HK-2 (cell line): ENCODE measurements around the gene SLC26A11.
"Not testable (repeated sequence)": the region's sequence is repeated elsewhere in the genome, so short reads cannot be mapped to it uniquely, and the experiment has no call there.

Experiments used
- DNase-seq: peaks from one replicate; pipeline ENCODE4 v3.0.0-alpha.2; 2018; ENCODE audit not compliant: unreplicated experiment

Gene SLC26A11

DNA sequence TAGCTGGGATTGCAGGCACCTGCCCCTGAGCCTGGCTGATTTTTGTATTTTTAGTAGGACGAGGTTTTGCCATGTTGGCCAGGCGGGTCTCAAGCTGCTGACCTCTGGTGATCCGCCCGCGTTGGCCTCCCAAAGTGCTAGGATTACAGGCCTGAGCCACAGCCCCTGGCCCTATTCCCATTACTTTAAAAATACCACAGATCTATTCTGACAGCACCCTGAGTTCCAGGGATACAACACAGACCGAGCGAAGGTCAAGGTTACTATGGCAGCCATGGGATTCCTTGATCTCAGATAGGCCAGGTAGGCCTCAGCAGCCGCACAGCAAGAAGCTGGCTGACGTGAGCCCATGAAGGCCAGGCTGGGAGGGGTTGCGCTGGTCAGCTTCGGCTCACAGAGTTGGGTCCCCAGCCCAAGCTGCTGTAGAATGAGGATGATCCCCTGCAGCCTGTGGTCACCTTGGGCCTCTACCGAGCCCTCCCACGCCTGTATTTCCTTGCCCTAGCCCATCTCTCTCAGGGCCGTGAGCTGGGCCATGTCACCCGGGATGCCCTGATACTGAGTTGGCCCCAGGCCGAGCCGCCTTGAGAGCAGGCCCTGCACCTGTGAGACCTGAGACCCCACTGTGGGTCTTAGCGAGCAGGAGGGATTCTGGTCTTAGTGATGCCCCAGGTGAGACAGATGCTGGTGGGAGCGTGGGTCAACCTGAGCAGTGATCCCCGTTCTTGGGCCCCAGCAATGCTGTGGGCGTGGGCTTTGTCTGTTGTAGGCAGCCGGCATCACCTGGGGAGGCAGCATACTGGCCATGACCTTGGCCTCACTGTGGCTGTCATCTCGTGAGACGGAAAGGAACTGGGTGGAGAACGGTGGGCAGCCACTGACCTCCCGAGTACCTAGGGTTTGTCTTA, 23.6 kb downstream of the SLC26A11 start:
- no peak for DNase-seq

DNA sequence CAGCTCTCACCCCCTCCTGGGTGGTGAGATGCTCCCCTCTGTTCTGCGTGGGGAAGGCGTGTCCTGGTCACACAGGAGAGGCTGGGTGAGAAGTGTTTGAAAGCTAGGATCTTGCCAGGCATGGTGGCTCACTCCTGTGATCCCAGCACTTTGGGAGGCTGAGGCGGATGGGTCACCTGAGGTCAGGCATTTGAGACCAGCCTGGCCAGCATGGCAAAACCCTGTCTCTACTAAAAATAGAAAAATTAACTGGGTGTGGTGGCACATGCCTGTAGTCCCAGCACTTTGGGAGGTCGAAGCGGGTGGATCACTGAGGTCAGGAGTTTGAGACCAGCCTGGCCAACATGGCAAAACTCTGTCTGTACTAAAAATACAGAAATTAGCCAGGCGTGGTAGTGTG, 24.2 kb downstream of the SLC26A11 start:
- not testable (repeated sequence) for DNase-seq

DNA sequence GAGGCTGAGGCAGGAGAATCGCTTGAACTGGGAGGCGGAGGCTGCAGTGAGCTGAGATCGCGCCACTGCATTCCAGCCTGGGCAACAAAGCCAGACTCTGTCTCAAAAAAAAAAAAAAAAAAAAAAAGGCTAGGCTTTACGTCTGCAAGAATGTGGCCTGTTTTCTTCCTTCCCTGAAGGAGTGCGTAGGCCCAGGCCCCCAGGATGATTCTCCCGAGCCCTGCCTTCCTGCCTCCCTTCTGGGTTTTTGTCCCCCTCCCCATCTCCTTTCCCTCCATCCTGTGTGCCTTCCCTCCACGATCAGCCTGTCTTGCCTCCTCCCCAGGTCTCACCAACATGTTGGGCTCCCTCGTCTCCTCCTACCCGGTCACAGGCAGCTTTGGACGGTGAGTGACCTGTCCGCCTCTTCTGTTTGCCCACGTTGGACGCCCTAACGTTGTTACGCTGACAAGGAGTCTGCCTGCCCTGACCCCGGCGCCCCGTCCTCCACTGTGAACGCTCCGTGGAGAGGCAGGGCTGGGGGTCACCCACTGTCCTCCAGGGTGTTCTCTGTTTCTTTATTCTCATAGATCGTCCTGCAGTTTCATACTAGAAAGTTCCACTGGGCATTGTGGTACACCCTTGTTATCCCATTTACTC, 24.8 kb downstream of the SLC26A11 start:
- no peak for DNase-seq

DNA sequence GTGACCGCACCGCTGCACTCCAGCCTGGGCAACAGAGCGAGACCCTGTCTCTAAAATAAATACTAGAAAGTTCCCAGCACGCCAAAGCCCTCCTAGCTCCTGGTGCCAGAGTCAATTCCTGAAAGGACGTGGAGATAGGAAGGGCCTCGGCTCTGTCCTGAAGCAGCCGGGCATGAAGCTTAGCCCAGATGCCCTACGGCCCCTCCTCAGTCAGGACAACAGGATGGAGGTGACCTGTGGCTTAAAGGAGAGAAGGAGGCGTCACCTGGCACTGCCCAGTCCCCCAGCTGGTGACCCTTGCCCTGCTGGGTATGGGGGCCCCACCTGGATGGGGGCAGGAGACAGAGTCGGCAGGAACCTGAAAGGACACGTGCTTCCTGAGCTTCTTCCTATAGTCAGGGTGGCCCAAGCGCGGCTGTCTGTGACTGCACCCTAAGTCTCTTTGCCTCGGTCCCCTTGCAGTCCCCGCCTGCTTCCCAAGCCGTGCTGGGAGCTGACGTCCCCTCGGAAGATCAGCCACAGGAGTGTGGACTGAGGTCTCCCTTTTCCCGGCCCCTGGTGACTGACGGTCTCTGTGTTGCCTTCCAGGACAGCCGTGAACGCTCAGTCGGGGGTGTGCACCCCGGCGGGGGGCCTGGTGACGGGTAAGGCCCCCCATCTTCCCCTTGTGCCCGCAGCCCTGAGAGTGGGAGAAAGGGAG, 25.5 kb downstream of the SLC26A11 start:
- no peak for DNase-seq

DNA sequence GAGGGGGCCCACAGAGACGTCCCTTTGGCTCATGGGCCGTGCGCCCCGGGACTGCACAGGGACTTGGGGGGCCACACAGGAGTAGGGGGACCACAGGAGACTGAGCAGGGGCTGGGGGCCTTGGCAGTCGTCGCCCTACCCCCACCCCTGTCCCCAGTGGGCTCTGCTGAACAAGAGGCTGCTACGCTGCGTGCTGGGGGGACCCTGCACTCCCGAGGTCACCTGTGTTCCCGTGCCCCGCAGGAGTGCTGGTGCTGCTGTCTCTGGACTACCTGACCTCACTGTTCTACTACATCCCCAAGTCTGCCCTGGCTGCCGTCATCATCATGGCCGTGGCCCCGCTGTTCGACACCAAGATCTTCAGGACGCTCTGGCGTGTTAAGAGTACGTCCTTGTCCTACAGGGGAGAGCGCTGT, 26.0 kb downstream of the SLC26A11 start:
- DNase-seq: no peak

DNA sequence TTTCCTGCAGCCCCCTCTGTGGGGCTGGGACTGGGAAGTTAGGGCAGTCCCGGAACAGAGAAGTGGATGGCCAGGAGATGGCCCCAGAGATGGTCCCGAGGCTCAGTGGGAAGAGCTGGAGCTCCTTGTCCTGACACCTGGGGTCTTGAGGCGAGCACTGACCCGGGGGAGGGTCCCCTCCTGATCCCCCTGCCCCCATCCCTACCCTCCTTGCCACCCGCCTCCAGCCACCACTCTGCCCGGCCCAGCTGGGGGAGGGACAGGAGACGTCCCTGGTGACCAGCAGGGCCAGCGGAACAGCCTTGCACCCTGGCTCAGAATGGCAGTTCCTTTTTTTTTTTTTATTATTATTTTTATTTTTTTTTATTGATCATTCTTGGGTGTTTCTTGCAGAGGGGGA, 26.5 kb downstream of the SLC26A11 start:
- no peak for DNase-seq

DNA sequence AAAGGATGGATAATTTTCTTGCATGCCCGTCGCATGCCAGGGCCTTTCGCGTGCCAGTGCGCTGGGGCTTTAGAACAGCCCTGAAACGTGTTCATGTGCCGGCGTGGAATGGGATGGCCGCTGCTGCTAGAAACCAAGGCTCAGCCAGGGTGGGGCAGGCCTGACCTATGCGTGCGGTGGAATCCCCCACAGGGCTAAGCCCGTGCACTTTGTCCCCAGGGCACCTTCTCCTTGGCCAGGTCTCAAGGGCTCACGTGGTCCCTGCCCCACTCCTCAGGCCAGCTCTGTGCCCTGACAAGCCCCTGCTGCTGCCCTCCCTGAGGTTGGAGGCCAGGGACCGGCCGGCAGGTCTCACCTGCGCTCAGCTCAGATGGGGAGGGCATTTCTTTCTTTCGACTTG, 27.3 kb downstream of the SLC26A11 start:
- DNase-seq: no peak

DNA sequence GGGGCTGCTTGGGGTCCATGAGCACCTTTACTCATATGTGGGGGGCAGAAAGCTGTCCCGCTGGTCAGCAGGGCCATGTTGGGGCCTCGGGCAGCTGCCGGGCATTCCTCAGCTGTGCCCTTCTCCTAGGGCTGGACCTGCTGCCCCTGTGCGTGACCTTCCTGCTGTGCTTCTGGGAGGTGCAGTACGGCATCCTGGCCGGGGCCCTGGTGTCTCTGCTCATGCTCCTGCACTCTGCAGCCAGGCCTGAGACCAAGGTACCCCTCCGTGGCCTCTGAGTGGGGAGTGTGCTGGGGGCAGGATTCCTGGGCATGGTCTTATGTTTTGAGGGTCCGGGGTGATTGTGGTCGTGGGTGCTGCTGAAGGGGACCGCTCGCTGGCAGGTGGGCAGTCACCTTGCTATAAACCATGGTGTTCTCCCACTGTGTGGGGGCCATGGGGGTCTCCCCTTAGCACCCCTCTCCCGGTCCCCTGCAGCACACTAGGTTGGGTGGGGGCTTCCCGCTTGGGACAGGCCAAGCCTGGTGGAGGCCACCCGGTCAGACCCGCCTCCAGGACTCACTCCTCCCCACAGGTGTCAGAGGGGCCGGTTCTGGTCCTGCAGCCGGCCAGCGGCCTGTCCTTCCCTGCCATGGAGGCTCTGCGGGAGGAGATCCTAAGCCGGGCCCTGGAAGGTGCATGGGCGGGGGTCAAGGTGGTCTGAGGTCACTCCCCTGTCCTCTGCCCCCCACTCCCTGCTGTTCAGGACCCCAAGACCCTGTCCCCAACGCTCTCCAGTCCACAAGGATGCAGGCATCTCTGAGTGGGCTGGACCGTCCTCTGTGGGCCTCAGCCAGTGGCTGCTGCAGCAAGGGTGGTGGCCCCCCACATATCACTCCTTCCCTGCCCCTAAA, 28.0 kb downstream of the SLC26A11 start:
- no peak for DNase-seq

DNA sequence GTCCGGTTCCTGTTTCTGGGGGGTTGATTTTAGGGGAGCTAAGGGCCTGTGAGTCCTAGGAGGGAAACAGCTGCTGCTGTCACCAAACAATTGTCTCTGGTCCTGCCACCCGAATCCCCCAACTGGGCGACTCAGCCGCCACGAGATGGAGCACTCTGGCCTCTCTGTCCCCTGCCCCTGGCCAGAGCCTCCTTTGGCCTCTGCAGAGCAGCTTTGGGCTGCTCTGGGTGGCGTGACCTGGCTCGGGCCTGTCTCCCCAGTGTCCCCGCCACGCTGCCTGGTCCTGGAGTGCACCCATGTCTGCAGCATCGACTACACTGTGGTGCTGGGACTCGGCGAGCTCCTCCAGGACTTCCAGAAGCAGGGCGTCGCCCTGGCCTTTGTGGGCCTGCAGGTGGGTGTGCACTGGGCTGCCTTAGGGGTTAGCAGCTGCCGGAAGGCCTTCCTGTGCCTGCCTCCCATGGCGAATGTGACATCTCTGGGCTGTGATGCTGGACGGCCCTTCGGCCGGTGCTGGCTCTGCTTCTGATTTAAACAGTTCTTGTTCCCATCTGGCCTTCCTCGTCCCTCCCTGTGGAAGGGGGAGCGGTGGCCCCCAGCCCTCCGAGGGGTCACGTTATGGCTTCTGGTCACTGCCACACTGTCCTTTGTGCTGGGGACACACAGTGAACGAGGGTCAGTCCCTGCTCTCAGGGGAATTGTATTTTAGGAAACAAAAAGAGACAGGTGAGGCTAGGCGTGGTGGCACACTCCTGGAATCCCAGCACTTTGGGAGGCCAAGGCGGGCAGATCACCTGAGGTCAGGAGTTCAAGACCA, 28.9 kb downstream of the SLC26A11 start:
- no peak for DNase-seq

DNA sequence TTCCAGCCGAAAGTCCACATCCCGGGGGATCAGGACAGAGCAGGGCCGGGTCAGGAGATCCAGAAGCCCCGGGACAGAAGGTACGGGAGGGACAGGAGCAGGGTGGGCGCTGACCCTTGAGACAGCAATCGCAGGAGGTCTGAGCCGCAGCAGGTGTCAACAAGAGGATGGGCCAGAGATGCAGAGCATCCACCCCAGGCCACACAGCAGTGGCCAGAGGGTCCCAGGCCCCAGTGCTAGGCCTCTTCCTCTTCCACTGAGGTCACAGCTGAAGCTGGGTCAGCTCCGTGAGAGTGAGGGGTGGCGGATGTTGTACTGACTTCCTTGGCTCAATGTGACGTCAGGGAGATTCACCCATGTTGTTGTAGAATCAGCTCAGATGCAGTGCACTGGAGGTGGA, 31.7 kb downstream of the SLC26A11 start:
- DNase-seq: no peak

DNA sequence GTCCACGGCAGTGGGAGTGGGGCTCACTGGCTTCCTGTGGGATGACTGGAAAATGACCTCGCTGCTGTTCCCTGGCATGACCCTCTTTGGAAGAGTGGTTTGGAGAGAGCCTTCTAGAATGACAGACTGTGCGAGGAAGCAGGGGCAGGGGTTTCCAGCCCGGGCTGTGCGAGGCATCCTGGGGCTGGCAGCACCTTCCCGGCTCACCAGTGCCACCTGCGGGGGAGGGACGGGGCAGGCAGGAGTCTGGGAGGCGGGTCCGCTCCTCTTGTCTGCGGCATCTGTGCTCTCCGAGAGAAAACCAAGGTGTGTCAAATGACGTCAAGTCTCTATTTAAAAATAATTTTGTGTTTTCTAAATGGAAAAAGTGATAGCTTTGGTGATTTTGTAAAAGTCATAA, 32.6 kb downstream of the SLC26A11 start:
- peak; percentile 44 for DNase-seq

DNA sequence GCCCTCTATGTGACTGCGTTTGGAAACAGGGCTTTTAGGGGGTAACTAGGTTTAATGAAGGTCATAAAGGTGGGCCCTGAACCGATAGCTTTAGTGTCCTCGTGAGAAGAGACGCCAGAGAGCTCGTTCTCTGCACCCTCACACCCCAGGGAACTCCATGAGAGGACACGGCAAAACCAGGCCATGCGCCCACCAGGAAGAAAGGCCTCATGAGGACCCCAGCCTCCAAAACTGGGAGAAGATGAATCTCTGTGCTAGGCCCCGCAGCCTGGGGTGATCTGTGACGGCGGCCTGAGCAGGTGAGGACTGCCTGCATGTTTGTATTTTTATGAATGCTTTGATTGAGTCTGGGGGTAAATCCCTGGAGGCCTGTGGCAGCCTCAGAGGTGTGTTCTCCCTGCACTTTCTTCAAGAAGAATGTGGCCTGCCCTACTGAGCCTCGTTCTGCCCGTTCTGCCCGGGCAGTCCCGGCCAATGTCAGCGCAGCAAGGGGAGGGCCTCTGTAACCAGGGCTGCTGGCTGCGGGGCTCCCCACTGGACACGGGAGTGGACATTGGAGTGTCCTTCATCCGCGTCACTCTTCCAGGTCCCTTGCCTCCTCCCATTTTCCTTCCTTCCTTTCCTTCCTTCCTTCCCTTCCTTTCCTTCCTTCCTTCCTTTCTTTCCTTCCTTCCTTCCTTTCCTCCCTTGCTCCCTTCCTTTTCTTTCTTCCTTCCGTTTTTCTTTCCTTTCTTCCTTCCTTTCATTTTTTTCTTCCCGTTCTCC, 33.6 kb downstream of the SLC26A11 start:
- DNase-seq: peak; percentile 33

DNA sequence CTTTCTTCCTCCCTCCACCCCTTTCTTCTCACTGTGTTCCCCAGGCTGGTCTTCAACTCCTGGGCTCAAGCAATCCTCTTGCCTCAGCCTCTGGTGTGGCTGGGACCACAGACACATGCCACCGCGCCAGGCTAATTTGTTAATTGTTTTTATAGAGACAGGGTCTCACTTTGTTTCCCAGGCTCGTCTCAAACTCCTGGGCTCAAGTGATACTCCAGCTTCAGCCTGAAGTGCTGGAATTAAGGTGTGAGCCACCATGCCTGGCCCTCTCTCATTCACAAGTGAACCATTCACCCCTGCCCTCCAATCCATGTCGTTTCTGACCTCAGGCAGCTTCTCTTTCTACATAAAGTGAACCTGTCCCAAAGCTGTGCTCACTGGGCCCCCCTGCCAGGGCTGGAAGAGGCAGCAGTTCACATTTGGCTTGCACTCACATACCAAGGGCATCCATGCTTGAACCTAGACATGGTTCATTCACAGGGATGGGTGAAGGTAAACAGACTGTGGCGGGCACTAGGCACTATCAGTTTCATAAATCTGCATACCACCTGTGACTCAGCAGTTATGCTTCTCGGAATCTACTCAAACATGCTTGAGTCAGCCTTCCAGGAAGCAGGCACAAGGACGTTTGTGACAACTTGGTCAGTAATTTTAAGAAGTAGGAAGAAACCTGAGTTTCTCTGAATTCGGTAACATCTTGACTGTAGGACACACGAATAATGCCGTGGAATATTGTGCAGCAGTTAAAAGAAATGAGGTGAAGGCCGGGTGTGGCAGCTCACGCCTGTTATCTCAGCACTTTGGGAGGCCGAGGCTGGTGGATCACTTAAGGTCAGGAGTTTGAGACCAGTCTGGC, 34.4 kb downstream of the SLC26A11 start:
- DNase-seq: peak; percentile 88

DNA sequence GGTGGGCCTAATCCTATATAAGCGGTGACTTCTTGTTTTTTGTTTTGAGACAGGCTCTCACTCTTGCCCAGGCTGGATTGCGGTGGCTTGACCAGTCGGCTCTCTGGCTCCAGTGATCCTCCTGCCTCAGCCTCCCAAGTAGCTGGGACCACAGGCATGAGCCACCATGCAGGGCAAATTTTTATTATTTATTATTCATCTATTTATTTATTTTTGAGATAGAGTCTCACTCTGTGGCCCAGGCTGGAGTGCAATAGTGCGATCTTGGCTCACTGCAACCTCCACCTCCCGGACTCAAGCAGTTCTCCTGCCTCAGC, 35.8 kb downstream of the SLC26A11 start:
- DNase-seq: no peak

DNA sequence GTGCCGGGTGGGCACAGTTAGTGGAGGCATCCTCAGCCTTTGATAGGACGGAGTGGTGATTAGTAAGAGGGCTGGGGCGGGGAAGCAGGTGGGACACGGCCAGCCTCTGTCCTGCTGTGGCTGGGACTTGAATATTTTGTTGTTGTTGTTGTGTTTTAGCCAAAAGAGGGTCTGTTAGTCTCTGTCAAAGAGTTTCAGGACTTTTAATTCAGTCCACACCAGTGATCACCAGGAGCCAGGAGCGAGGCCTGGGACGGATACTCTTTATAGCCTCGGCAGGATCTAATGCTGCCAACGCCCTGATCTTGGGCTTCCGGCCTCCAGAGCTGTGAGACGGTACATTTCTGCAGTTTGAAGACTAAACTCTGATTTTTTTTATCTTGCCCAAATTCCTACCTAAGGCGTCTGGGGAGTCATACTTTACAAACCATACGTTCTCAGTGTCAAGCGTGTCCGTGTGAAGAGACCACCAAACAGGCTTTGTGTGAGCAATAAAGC, 37.5 kb downstream of the SLC26A11 start:
- DNase-seq: no peak

DNA sequence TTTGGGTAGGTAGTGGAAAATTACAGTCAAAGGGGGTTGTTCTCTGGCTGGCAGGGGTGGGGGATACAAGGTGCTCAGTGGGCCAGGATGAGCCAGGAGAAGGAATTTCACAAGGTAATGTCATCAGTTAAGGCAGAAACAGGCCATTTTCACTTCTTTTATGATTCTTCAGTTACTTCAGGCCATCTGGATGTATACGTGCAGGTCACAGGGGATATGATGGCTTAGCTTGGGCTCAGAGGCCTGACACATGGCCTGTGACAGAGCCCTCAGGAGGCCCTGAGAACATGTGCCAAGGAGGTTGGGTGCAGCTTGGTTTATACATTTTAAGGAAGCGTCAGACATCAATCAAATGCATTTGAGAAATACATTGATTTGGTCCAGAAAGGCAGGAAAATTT, 38.1 kb downstream of the SLC26A11 start:
- not testable (repeated sequence) for DNase-seq

DNA sequence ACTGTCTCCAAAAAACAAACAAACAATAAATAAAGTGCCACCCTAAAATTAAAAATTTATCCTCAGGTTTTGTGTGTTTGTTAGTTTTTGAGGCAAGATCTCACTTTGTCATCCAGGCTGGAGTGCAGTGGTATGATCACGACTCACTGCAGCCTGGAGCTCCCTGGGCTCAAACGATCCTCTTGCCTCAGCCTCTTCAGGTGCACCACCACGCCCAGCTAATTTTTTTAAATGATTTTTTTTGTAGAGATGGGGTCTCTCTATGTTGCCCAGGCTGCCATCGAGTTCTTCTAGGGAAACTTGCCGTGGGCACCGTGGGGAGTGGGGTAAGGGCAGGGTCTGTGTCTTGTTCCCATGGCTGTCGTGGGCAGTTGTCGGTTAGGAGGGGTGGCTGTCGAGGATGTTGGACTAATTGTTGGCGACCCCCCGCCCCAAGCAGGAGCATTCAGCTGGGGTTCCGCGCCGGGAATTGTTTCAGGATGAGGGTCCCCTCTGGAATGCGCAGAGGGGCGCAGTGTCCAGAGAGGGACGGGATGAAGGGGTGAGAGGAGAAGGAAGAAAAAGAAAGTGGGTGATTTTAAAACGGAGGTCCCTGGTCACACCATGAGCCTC, 39.3 kb downstream of the SLC26A11 start:
- DNase-seq: peak; percentile 19

DNA sequence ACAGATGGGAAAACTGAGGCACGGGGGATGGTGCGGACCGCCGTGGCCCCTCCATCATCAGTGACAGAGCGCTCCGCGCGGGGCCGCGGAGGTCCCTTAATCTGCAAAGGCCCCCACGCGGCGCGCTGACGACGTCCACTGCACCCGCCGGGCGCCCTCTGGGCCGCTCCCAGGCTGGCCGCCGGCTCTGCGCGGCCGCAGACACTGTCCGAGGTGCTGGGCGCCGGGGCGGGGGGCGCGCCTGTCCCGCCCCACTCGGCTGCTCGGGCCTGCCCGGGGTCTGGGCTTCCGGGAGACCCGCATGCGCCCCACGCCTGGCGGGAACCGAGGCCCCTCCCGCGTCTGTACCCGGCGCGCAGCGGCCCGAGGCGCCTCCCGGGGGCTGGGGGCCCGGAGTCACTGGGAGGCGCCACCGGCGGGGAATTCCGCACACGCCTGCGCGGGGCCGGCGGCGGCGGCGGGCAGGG, 39.9 kb downstream of the SLC26A11 start:
- peak; percentile 88 for DNase-seq

DNA sequence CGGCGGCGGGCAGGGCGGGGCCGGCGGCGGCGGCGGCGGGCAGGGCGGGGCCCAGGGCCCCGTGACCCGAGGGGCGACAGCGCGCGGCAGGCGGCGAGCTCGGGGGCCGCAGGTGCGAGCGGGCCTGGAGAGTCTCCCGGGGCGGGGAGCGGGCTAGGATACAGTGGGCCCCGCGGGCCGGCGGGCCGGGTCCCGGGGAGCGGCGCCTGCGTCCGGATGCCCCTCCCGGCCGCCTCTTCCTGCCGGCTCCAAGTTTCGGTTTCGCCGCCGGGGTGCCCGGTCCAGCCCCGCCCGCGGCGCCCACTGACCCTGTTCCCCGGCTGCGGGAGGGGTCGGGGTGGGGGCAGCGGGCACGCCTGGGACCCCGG, 40.5 kb downstream of the SLC26A11 start, which contains the start of gene RNF213:
TSS of gene RNF213 (plus strand) at position 62 of the 368 bp plus-strand sequence. CDS start 2,830 bp downstream, outside the sequence.
- DNase-seq: peak; percentile 49
